Omental fat pad (tissue), 4 donors: Measurements from ENCODE around the gene WDR18. TPM values are rescaled to one million over a fixed set of nuclear protein-coding genes. Genes with fewer than 3 reads are reported as not detected.

ENCODE experiments used
- ATAC-seq: fragments of 150-250 bp; one replicate; pipeline ENCODE4 v1.9.1; 2016; ENCODE audit warnings: mild to moderate bottlenecking, moderate library complexity; ENCODE audit not compliant: low FRiP score
- DNase-seq: peaks from one replicate; pipeline ENCODE4 v3.0.0-alpha.2; 2019; ENCODE audit warnings: low spot score
- total RNA-seq, 4 donors: library from RNA; depleted of rRNA; stranded (reverse); fragments of >200 nt; gene quantifications; one replicate each; pipeline ENCODE4 v1.1.0, GENCODE V29; 2016
- TF ChIP-seq, protein P1 (sequence below), 3 donors: fragments of 450-650 bp; IDR thresholded peaks; one replicate each; pipeline ENCODE4 v1.5.1; 2016 to 2017; ENCODE audit warnings: antibody characterized with exemption in 3 of 3, mild to moderate bottlenecking in 3 of 3, moderate library complexity in 2 of 3

Gene WDR18
- total RNA-seq, 4 donors from 2014 or later: 22.8 to 69.4 (median 37.5) TPM

DNA sequence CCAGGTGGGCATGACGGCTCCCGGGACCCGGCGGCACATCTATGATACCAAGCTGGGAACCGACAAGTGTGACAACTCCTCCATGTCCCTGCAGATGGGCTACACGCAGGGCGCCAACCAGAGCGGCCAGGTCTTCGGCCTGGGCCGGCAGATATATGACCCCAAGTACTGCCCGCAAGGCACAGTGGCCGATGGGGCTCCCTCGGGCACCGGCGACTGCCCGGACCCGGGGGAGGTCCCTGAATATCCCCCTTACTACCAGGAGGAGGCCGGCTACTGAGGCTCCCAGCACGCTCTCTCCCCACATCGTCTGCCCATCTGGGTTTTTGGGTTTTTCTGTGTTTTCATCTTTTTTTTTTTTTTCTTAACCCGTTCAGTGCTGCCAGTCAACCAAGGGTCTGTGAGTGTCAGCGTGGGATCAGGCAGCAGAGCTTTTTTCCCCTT is 53.5 kb downstream of the WDR18 start:
- TF ChIP-seq, protein P1, sequence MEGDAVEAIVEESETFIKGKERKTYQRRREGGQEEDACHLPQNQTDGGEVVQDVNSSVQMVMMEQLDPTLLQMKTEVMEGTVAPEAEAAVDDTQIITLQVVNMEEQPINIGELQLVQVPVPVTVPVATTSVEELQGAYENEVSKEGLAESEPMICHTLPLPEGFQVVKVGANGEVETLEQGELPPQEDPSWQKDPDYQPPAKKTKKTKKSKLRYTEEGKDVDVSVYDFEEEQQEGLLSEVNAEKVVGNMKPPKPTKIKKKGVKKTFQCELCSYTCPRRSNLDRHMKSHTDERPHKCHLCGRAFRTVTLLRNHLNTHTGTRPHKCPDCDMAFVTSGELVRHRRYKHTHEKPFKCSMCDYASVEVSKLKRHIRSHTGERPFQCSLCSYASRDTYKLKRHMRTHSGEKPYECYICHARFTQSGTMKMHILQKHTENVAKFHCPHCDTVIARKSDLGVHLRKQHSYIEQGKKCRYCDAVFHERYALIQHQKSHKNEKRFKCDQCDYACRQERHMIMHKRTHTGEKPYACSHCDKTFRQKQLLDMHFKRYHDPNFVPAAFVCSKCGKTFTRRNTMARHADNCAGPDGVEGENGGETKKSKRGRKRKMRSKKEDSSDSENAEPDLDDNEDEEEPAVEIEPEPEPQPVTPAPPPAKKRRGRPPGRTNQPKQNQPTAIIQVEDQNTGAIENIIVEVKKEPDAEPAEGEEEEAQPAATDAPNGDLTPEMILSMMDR (IDR thresholded peaks at IDR 0.05): no peak
- DNase-seq (no peak), ATAC-seq (no peak)

DNA sequence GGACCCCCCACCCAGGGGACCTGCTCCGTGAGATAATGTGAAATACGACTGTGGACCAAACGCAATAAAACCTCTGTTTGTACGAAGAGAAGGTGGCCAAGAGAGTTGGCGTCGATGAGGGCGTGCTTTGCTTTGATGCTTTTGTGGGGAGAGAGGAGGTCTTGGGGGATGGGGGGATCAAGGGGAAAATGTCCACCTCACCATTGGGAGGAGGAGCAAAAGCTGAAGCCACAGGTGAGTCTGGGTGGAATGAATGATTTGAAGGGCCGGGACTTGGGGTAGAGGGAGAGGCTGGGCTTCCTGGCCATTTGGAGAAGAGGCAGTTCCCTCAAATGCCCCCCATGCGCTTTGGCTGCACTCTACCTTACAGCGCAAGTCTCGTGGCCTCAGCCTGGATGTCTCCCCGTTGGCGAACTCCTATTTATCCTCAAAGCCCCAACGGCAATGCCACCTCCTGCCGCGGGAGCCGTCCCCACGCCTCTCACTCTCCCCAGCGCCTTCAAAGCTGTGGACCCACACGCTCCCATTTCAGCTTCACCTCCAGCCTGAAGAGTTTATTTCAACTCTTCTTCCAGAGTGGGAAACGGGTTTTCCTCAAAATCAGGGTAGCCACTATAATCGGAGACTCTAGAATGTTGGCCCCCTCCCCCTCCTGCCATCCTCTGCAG is 55.0 kb downstream of the WDR18 start:
- TF ChIP-seq, protein P1 (IDR thresholded peaks at IDR 0.05): no peak
- ATAC-seq (no peak), DNase-seq (no peak)

- ATAC-seq (peak; percentile 96), DNase-seq (peak; percentile 94)
- TF ChIP-seq, protein P1 (IDR thresholded peaks at IDR 0.05): no peak
These were observed 55.7 kb downstream of the WDR18 start, which contains the start of gene ABCA7 for GRCh38 chr19:1039646-1040475. Gene ABCA7, plus strand, starts transcription at chr19:1040107. Its CDS starts 1,255 bp downstream, at chr19:1041362.

DNA sequence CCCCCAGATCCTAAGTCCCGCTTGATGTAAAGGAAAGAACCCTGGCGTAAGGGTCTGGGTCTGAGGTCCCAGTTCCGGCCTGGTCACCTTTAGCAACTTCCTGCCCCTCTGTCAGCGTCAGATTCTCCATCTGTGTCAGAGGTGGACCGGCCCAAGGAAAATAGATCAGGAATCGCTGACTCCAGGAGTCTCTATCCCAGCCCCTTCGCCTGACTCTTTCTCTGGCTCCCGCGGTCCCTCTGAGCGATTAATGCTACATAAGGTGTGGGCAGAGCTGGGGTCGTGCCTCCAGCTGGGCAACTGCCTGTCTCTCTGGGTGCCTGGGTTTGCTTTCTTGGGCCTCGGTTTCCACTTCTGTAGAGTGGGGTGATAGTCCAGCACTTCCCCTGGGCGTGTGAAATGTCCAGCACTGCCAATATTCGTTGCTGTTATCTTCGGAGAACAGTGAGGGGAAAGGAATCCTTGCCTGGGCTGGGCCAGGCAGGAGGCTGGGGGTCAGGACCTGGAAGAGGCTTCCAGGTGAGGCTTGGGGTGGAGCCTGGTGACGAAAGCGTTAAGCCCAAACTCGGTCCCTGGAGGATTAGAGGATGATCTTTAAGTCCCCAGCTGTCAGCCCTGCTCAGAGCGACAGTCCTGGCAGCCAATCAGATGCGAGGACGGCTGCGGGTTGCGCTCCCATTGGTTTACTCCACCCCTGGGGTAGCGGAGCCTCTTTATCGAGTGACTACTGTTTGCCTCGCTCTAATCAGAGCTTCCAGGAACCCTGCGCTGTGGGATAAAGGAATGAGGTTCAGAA is 56.5 kb downstream of the WDR18 start:
- DNase-seq (peak; percentile 79), ATAC-seq (peak; percentile 45)

DNA sequence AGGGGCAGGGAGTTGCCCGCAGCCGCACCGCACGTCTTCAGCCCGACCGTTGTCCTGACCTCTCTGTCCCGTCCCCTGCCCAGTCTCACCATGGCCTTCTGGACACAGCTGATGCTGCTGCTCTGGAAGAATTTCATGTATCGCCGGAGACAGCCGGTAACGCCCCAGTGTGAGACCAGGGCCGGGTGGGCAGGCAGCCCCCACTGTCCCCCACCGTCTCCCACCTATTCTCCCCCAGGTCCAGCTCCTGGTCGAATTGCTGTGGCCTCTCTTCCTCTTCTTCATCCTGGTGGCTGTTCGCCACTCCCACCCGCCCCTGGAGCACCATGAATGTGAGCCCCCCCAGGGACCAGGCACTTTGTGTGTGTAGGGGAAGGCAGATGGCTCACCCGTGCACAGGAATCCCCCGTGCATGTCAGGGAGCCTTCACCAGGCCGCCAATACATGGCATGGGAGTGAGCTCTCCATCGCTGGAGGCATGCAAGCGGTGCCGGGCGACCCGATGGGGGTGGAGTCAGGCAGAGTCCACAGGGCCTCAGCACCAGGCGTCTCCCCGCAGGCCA is 57.2 kb downstream of the WDR18 start:
- TF ChIP-seq, protein P1 (IDR thresholded peaks at IDR 0.05): no peak
- ATAC-seq (no peak), DNase-seq (no peak)

More for the DNA sequence above, 56.5 kb downstream of the WDR18 start:
- TF ChIP-seq, protein P1 (IDR thresholded peaks at IDR 0.05): no peak

DNA sequence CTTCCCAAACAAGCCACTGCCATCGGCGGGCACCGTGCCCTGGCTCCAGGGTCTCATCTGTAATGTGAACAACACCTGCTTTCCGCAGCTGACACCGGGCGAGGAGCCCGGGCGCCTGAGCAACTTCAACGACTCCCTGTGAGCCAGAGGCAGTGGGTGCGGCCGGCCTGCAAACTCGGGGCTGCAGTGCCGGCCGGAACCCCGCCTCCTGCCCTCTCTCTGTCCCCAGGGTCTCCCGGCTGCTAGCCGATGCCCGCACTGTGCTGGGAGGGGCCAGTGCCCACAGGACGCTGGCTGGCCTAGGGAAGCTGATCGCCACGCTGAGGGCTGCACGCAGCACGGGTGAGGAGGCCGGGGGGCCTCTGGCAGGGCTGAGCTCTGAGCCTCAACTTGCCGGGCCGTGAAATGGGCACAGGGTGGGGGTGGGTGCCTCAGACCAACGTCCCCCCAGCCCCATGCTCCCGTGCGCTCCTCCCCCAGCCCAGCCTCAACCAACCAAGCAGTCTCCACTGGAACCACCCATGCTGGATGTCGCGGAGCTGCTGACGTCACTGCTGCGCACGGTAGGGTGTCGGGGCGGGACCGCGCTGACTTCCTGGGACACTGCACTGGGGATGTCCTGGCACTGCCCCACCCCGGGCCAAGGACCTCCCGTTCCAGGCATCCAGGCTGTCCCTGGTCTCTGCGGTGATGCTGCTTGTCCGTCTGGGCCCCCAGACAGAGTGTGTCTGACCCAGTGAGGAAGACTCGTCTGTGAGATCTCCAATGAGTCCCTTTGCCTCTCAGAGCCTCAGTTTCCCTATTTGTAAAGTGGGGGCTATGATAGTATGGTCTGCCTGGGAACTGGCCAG is 57.9 kb downstream of the WDR18 start:
- ATAC-seq (no peak), DNase-seq (no peak)
- TF ChIP-seq, protein P1 (IDR thresholded peaks at IDR 0.05): no peak
